Naive B cell (primary cell): Measurements from ENCODE around the gene MINDY2. TPM values are rescaled to one million over a fixed set of nuclear protein-coding genes. Genes with fewer than 3 reads are reported as not detected.

Experiments
- ATAC-seq, 2 donors: fragments of 150-1000 bp; cut with Tn5 transposase; 2 replicates each; pipeline ENCODE4 v1.10.0; 2021; ENCODE audit warnings: low read depth in 2 of 2, mild to moderate bottlenecking in 2 of 2, moderate library complexity in 2 of 2
- DNase-seq: peaks from one replicate; pipeline ENCODE4 v3.0.0; 2022
- H3K27ac Mint-ChIP-seq, 6 donors: one replicate each; pipeline ENCODE4 v1.8.0; 2020 to 2022; ENCODE audit warnings: mild to moderate bottlenecking in 6 of 6, mixed read lengths in 6 of 6, moderate library complexity in 5 of 6, inconsistent platforms in 2 of 6
- H3K27me3 Mint-ChIP-seq, 3 donors: one replicate each; pipeline ENCODE4 v1.8.0; 2021 to 2022; ENCODE audit warnings: mixed read lengths in 3 of 3, mild to moderate bottlenecking in 1 of 3
- H3K36me3 Mint-ChIP-seq, 2 donors: one replicate each; pipeline ENCODE4 v1.8.0; 2020 to 2022; ENCODE audit warnings: mixed read lengths in 2 of 2, inconsistent platforms in 1 of 2, mild to moderate bottlenecking in 1 of 2
- H3K4me1 Mint-ChIP-seq, 3 donors: one replicate each; pipeline ENCODE4 v1.8.0; 2020 to 2022; ENCODE audit warnings: mixed read lengths in 3 of 3, inconsistent platforms in 1 of 3, mild to moderate bottlenecking in 1 of 3, moderate library complexity in 1 of 3
- H3K4me3 Mint-ChIP-seq, 8 donors: one replicate each; pipeline ENCODE4 v1.8.0; 2020 to 2022; ENCODE audit warnings: mild to moderate bottlenecking in 8 of 8, mixed read lengths in 8 of 8, moderate library complexity in 8 of 8, inconsistent platforms in 2 of 8
- H3K9me3 Mint-ChIP-seq, 7 donors: one replicate each; pipeline ENCODE4 v1.8.0; 2020 to 2022; ENCODE audit warnings: mixed read lengths in 7 of 7, mild to moderate bottlenecking in 5 of 7, inconsistent platforms in 2 of 7, moderate library complexity in 1 of 7
- polyA plus RNA-seq, 6 donors: library from polyadenylated mRNA; unstranded; fragments of 300-500 nt; fragmentation: Illumina TruSeq; gene quantifications; one replicate each; pipeline ENCODE4 v1.2.3, GENCODE V29; 2021; ENCODE audit warnings: low read depth in 6 of 6

Gene MINDY2
- polyA plus RNA-seq, 6 donors from 2014 or later: 6.3 to 20.2 (median 12.1) TPM

- Mint-ChIP-seq H3K27ac (peak overlapping the region in 5 of 6 donors; percentile 62 to 90 (median 84)), H3K4me1 (peaks cover 0 to 3% (median 0%) of the 10 kb centered on the region in 3 donors), H3K27me3 (no peaks in the 10 kb centered on the region), H3K36me3 (peaks cover 45 to 52% of the 10 kb centered on the region in 2 donors), H3K4me3 (no peak overlapping the region), H3K9me3 (no peaks in the 10 kb centered on the region)
- DNase-seq: no peak
- ATAC-seq: no peak
Observed at GRCh38 chr15:58886921-58887320, 115.8 kb downstream of the MINDY2 start.

- H3K36me3 Mint-ChIP-seq: peaks cover 47 to 54% of the 10 kb centered on the region in 2 donors
- no peak overlapping the region for H3K27ac Mint-ChIP-seq
- H3K27me3 Mint-ChIP-seq: no peaks in the 10 kb centered on the region
- H3K4me1 Mint-ChIP-seq: no peaks in the 10 kb centered on the region
- no peaks in the 10 kb centered on the region for H3K9me3 Mint-ChIP-seq
- no peak for DNase-seq
- no peak overlapping the region for H3K4me3 Mint-ChIP-seq
- no peak for ATAC-seq
Observed at GRCh38 chr15:58889363-58889762, 118.3 kb downstream of the MINDY2 start.

- H3K9me3 Mint-ChIP-seq: no peaks in the 10 kb centered on the region
- H3K27ac Mint-ChIP-seq: peak overlapping the region in 1 of 6 donors; percentile 44
- peaks cover 23 to 26% of the 10 kb centered on the region in 2 donors for H3K36me3 Mint-ChIP-seq
- DNase-seq (no peak), ATAC-seq (no peak)
- H3K27me3 Mint-ChIP-seq: no peaks in the 10 kb centered on the region
- H3K4me1 Mint-ChIP-seq: peaks cover 0 to 7% (median 0%) of the 10 kb centered on the region in 3 donors
- no peak overlapping the region for H3K4me3 Mint-ChIP-seq
Observed at GRCh38 chr15:58898150-58898680, 127.1 kb downstream of the MINDY2 start.

DNA sequence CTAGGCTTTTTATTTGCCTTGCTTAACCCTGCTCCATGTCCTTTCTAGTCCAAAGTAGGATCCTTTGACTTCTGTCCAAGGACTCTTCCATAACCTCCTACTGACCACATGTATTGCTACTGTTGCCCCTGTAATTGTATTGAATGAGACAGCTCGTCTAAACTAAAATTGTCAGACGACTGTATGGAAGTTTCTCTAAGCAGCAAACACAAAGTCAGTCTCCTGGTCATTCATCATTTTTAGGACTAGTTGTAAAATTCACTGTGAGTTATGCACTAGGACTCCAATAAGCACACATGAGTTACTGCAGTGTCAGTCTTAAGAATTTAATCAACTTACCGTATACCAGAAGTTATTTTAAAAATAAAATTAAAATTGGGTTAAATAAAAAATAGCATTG, 129.5 kb downstream of the MINDY2 start:
- Mint-ChIP-seq H3K27ac (peak overlapping the region in 1 of 6 donors; percentile 9), H3K4me3 (no peak overlapping the region)

DNA sequence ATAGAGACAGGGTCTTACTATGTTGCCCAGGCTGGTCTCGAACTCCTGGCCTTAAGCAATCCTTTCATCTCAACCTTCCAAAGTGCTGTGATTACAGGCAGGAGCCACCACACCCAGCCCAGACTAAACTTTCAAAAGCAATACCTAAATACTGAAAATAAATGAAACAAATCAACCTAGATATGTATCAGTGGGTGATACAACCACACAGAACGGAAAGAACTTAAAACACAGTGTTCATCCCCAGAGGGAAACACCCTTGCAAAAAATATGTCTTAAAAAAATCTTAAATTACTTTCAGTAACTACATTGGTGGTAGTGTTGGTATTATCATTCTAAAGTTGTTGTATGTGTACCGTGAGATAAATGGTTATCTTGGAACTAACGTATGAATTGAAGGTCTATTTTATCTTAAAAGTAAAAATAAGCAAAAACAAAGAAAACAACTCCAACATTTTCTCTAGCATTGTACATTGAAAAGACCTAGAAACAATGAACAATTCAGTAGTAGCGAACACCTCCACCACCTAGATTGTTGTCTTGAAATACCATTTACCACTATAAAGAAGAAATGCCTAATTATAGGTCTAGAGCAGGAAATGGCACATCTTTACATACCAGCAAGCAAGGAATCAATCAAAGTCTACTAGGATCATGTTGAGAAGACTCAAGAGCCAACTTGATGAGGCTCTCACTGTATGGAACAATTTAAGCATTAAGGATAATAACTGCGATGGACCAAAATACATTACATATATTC, 137.6 kb downstream of the MINDY2 start:
- H3K27me3 Mint-ChIP-seq: no peaks in the 10 kb centered on the region
- no peak overlapping the region for H3K4me3 Mint-ChIP-seq
- no peak for ATAC-seq
- H3K27ac Mint-ChIP-seq: peak overlapping the region in 4 of 6 donors; percentile 38 to 70 (median 58)
- no peak for DNase-seq
- peaks cover 0 to 23% of the 10 kb centered on the region in 2 donors for H3K36me3 Mint-ChIP-seq
- H3K4me1 Mint-ChIP-seq: peaks cover 15 to 24% (median 23%) of the 10 kb centered on the region in 3 donors
- no peaks in the 10 kb centered on the region for H3K9me3 Mint-ChIP-seq

More for the DNA sequence above, 129.5 kb downstream of the MINDY2 start:
- DNase-seq (no peak), ATAC-seq (no peak)
- Mint-ChIP-seq H3K4me1 (peaks cover 0 to 7% (median 0%) of the 10 kb centered on the region in 3 donors), H3K9me3 (no peaks in the 10 kb centered on the region), H3K27me3 (no peaks in the 10 kb centered on the region), H3K36me3 (peaks cover 6 to 7% of the 10 kb centered on the region in 2 donors)

DNA sequence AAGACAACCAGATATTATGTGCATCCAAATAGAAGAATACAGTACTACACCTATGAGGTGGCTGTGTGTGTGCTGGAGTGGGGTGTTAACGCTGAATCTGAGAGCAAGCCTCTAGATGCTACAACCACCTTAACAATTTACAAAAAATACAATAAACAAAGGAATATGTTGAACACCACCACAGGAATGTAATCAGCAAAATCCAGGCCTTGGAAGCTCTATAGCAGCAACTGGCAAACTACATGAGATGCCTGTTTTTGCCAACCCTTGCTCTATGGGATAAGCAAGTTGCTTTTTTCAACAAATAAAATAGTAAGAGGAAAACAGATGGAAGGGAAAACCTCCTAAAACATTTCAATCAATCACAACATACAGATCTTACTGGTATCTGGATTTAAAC, 138.5 kb downstream of the MINDY2 start:
- DNase-seq: no peak
- H3K36me3 Mint-ChIP-seq: peaks cover 0 to 32% of the 10 kb centered on the region in 2 donors
- peak overlapping the region in 3 of 6 donors; percentile 50 to 78 (median 57) for H3K27ac Mint-ChIP-seq
- no peak overlapping the region for H3K4me3 Mint-ChIP-seq
- peaks cover 21 to 31% (median 28%) of the 10 kb centered on the region in 3 donors for H3K4me1 Mint-ChIP-seq
- H3K9me3 Mint-ChIP-seq: no peaks in the 10 kb centered on the region
- no peak for ATAC-seq
- no peaks in the 10 kb centered on the region for H3K27me3 Mint-ChIP-seq

- peak overlapping the region in 2 of 6 donors; percentile 19 to 82 for H3K27ac Mint-ChIP-seq
- no peak for DNase-seq
- peak overlapping the region in 1 of 8 donors; percentile 33 for H3K4me3 Mint-ChIP-seq
- ATAC-seq: no peak
- H3K9me3 Mint-ChIP-seq: no peaks in the 10 kb centered on the region
- peaks cover 21 to 31% (median 28%) of the 10 kb centered on the region in 3 donors for H3K4me1 Mint-ChIP-seq
- no peaks in the 10 kb centered on the region for H3K27me3 Mint-ChIP-seq
- peaks cover 0 to 37% of the 10 kb centered on the region in 2 donors for H3K36me3 Mint-ChIP-seq
Observed at GRCh38 chr15:58910456-58910855, 139.4 kb downstream of the MINDY2 start.

Other genes starting within 250 kb of the MINDY2 start
- 100 to 1,000 TPM; 112 to 148 (median 126) TPM for gene ADAM10, start 21.6 kb upstream of the MINDY2 start, polyA plus RNA-seq
- gene SLTM, start 162.4 kb downstream of the MINDY2 start, polyA plus RNA-seq: 10 to 100 TPM; 42.5 to 100.0 (median 65.9) TPM
- gene RNF111, start 216.4 kb downstream of the MINDY2 start, polyA plus RNA-seq: 10 to 100 TPM; 17.0 to 28.5 (median 25.4) TPM